ENCODE measurements around the gene BRICD5. TPM values are rescaled to one million over a fixed set of nuclear protein-coding genes. Genes with fewer than 3 reads are reported as not detected.
A peak's percentile ranks its signal among the peaks of the same experiment; 100 is the strongest.

Gene BRICD5
- total and polyA plus RNA-seq, 2 of the 13 experiments (the other 11 are each of a cell fraction or from before 2014, with no cell fraction given) = 1.6 to 5.8 TPM

DNA sequence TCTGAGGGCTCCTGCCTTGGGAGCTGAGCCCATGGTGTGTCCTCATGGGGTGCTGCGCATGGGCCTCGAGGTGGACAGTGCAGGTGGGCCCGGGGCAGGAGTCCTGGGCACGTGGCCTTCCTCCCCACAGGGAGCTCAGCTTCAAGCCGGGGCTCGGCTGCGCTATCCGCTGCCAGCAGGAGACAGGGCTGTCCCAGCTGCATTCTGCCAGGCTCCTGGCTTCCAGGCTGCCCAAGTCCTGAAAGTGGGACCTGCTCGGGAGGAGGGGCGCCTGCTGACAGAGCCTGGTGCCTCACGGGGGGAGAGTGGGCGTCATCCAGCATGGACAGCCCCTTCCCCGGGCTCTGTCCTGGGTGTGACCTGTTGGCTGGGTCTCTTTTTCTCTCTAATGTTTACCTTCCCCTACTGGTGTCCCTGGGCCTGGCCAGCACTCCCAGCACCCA lies 48.0 kb downstream of the BRICD5 start:
- Histone ChIP-seq H3K4me1 (ENCODE audit: insufficient read depth, low read length) (peaks cover 80% of the 10 kb centered on the region), H4K20me1 (ENCODE audit: insufficient read depth, low read length) (peaks cover 30% of the 10 kb centered on the region), H3K79me2 (ENCODE audit: insufficient read depth, low read length) (peaks cover 42% of the 10 kb centered on the region), H3K36me3 (replicated peaks in 1 of 2; ENCODE audit: control insufficient read depth in 1 of 2, insufficient read depth in 2 of 2, low read length in 2 of 2) (peaks cover 9 to 18% of the 10 kb centered on the region in 2 experiments; a peak in 3 of 5 replicates), H3K27me3 (ENCODE audit: control insufficient read depth in 1 of 2, insufficient read depth in 2 of 2, low read length in 2 of 2) (no peaks in the 10 kb centered on the region), H3K9me3 (ENCODE audit: low read length) (no peaks in the 10 kb centered on the region), H3K9ac (ENCODE audit: insufficient read depth, low read depth, low read length) (peak overlapping the region; percentile 65), H3K4me2 (ENCODE audit: low read depth, low read length) (peak overlapping the region; percentile 80), H3K4me3 (replicated peaks in 1 of 3; ENCODE audit: insufficient read depth in 1 of 3, low read depth in 2 of 3, low read length in 3 of 3) (peak overlapping the region in 2 of 3 experiments; percentile 45 to 60; a peak in 4 of 6 replicates), H2AFZ (ENCODE audit: low read length) (no peak overlapping the region), H3K27ac (ENCODE audit: extremely low read length, insufficient read depth, low read length) (peak overlapping the region; percentile 75)
- no peak for FAIRE-seq
- POLR2A ChIA-PET = interaction anchor here (0.7 to 3.4 kb wide), 8 partner anchors 9 to 219 kb away, joined by 3 to 36 read pairs (median 3); partner anchors contain the start of genes ECI1, MSRB1, PGP and RPS2
- no CpG with 5 or more reads among the region's 13 CpGs for WGBS (ENCODE audit: low lambda C conversion rate)
- ATAC-seq = peak; percentile 49
- intact Hi-C loops (cut with micrococcal nuclease; ENCODE audit: unreplicated experiment) (loop anchor here (5.0 kb wide), 1 partner anchor 35 kb away; the partner anchor contains the start of gene CASKIN1), in situ Hi-C loops (cut with HindIII; ENCODE audit: extremely low pct_ligation_motif_present, low pct_unique_long_range_greater_than_20kb) (no loop called here)
- no TSS peak for BruUV-seq (replicated peaks)
- CTCF ChIA-PET (ENCODE audit: low intra/inter-chr PET ratio, low total read pairs) = no interaction called here
- DNase-seq (ENCODE audit: low spot score) = peak; percentile 62
- TF ChIP-seq FOXA1 (IDR thresholded peaks at IDR 0.05) (no peak), FOXA1 (CRISPR knock-in tag; IDR thresholded peaks at IDR 0.05) (0 out of 2 replicates have a peak, but pooled peaks have one; percentile 2), TP53 (CRISPR knock-in tag; conservative IDR thresholded peaks at IDR 0.05) (0 out of 2 replicates have a peak, but pooled peaks have one; percentile 57), ZNF672 (CRISPR knock-in tag; IDR thresholded peaks at IDR 0.05) (no peak), MAZ (IDR thresholded peaks at IDR 0.05; ENCODE audit: borderline replicate concordance, low read depth, low read length) (no peak), MAZ (CRISPR knock-in tag; IDR thresholded peaks at IDR 0.05; ENCODE audit: low read depth) (0 out of 2 replicates have a peak, but pooled peaks have one; percentile 20), KLF11 (CRISPR knock-in tag; IDR thresholded peaks at IDR 0.05) (no peak), BORCS8-MEF2B (CRISPR knock-in tag; IDR thresholded peaks at IDR 0.05) (0 out of 2 replicates have a peak, but pooled peaks have one; percentile 20), KDM4B (CRISPR knock-in tag; IDR thresholded peaks at IDR 0.05) (no peak), TAF1 (CRISPR knock-in tag; IDR thresholded peaks at IDR 0.05) (0 out of 2 replicates have a peak, but pooled peaks have one; percentile 2), ZFY (CRISPR knock-in tag; IDR thresholded peaks at IDR 0.05) (peak; percentile 24; the same call in 1 of the 2 replicates), ZBTB7B (CRISPR knock-in tag; IDR thresholded peaks at IDR 0.05) (peak; percentile 23; the same call in 1 of the 2 replicates), SALL2 (CRISPR knock-in tag; IDR thresholded peaks at IDR 0.05) (0 out of 2 replicates have a peak, but pooled peaks have one; percentile 39), ZNF589 (CRISPR knock-in tag; conservative IDR thresholded peaks at IDR 0.05) (no peak), SAP130 (CRISPR knock-in tag; IDR thresholded peaks at IDR 0.05; ENCODE audit: low read depth) (peak; percentile 19; the same call in 1 of the 2 replicates), ZSCAN9 (CRISPR knock-in tag; IDR thresholded peaks at IDR 0.05; ENCODE audit: borderline replicate concordance) (0 out of 2 replicates have a peak, but pooled peaks have one; percentile 4), ZMAT3 (CRISPR knock-in tag; conservative IDR thresholded peaks at IDR 0.05) (no peak), TMF1 (CRISPR knock-in tag; IDR thresholded peaks at IDR 0.05; ENCODE audit: low read depth) (no peak)
- TF ChIP-seq, protein P1, sequence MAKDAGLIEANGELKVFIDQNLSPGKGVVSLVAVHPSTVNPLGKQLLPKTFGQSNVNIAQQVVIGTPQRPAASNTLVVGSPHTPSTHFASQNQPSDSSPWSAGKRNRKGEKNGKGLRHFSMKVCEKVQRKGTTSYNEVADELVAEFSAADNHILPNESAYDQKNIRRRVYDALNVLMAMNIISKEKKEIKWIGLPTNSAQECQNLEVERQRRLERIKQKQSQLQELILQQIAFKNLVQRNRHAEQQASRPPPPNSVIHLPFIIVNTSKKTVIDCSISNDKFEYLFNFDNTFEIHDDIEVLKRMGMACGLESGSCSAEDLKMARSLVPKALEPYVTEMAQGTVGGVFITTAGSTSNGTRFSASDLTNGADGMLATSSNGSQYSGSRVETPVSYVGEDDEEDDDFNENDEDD (CRISPR knock-in tag; IDR thresholded peaks at IDR 0.05; ENCODE audit: borderline replicate concordance) = 0 out of 2 replicates have a peak, but pooled peaks have one; percentile 25
- TF ChIP-seq, protein P2, sequence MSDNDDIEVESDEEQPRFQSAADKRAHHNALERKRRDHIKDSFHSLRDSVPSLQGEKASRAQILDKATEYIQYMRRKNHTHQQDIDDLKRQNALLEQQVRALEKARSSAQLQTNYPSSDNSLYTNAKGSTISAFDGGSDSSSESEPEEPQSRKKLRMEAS (IDR thresholded peaks at IDR 0.05) = peak; percentile 73
- TF ChIP-seq, protein P3, sequence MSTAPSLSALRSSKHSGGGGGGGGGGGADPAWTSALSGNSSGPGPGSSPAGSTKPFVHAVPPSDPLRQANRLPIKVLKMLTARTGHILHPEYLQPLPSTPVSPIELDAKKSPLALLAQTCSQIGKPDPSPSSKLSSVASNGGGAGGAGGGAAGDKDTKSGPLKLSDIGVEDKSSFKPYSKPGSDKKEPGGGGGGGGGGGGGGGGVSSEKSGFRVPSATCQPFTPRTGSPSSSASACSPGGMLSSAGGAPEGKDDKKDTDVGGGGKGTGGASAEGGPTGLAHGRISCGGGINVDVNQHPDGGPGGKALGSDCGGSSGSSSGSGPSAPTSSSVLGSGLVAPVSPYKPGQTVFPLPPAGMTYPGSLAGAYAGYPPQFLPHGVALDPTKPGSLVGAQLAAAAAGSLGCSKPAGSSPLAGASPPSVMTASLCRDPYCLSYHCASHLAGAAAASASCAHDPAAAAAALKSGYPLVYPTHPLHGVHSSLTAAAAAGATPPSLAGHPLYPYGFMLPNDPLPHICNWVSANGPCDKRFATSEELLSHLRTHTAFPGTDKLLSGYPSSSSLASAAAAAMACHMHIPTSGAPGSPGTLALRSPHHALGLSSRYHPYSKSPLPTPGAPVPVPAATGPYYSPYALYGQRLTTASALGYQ (CRISPR knock-in tag; IDR thresholded peaks at IDR 0.05) = peak; percentile 34; the same call in 1 of the 2 replicates
- TF ChIP-seq, protein P4, sequence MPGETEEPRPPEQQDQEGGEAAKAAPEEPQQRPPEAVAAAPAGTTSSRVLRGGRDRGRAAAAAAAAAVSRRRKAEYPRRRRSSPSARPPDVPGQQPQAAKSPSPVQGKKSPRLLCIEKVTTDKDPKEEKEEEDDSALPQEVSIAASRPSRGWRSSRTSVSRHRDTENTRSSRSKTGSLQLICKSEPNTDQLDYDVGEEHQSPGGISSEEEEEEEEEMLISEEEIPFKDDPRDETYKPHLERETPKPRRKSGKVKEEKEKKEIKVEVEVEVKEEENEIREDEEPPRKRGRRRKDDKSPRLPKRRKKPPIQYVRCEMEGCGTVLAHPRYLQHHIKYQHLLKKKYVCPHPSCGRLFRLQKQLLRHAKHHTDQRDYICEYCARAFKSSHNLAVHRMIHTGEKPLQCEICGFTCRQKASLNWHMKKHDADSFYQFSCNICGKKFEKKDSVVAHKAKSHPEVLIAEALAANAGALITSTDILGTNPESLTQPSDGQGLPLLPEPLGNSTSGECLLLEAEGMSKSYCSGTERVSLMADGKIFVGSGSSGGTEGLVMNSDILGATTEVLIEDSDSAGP (CRISPR knock-in tag; IDR thresholded peaks at IDR 0.05; ENCODE audit: borderline replicate concordance) = no peak
